ENCODE results near the gene ZNF664. TPM values are rescaled to one million over a fixed set of nuclear protein-coding genes. Genes with fewer than 3 reads are reported as not detected.

Gene ZNF664
- polyA plus RNA-seq, 2 donors = 16.6 to 18.3 TPM

DNA sequence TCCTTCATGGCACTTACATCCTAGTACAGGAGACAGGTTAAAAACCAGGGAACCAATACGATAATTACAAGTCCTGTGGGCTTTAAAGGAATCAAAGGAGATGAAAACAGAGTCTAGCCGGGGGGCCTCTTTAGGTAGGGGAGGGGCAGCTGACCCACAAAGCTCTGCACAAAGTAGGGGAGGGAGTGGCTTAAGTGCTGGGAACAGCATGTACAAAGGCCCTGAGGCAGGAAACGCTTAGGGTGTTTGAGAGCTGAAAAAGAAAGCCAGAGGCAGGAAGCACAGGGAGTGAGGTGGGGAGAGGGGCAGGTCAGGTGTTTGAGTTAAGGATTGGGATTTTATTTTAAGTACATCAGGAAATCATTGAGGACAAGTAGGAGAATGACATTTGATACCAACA lies 37.7 kb downstream of the ZNF664 start:
- Histone ChIP-seq H3K4me1 (ENCODE audit: control insufficient read depth in 2 of 2, insufficient read depth in 2 of 2, low read length in 1 of 2) (no peaks in the 10 kb centered on the region), H3K36me3 (ENCODE audit: control insufficient read depth in 2 of 2, insufficient read depth in 2 of 2, low read length in 1 of 2) (peaks cover 8 to 15% of the 10 kb centered on the region in 2 donors), H3K9me3 (ENCODE audit: control insufficient read depth in 2 of 2, insufficient read depth in 1 of 2, low read depth in 1 of 2, low read length in 1 of 2) (no peaks in the 10 kb centered on the region), H3K4me3 (ENCODE audit: low read depth in 1 of 2, low read length in 2 of 2) (no peak overlapping the region), H3K27me3 (ENCODE audit: control insufficient read depth in 1 of 2, insufficient read depth in 2 of 2, low read length in 2 of 2) (no peaks in the 10 kb centered on the region), H3K27ac (ENCODE audit: low read depth in 2 of 2, low read length in 1 of 2) (no peak overlapping the region)
- 80 to 86% methylated on average over 3 of the region's 3 CpGs for WGBS, 2 donors

DNA sequence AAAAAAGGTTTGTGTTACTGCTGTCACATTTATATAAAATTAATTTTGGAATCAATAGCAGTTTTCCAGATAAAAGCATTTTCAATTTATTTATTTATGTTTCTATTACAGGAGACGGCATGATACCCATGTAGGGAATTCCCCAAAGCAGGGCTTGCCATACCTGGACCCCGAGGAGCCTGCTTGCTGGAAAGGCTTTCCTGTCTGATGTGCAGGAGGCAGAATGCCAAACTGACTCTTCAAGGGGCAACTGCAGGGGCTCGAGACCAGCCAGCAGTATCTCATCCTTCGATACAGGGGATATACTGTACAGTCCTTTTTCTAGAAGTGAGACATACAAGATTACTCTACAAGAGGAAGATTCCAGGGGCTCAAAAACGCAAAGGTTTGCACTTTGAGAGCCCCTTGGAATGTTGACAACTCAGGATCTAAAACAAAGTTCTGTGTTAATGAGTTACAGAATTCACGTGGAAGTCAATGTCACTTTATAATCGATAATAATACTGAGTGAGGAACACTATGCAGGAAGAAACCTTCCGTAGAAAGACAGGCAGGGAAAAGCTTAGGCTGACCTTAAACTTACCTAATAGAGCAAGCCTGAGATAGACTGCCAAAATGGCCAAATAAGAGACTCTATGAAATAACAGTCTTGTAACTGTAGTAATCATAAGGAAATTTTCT lies 38.6 kb downstream of the ZNF664 start:
- Histone ChIP-seq H3K27me3 (ENCODE audit: control insufficient read depth in 1 of 2, insufficient read depth in 2 of 2, low read length in 2 of 2) (no peaks in the 10 kb centered on the region), H3K36me3 (ENCODE audit: control insufficient read depth in 2 of 2, insufficient read depth in 2 of 2, low read length in 1 of 2) (peaks cover 8 to 11% of the 10 kb centered on the region in 2 donors), H3K9me3 (ENCODE audit: control insufficient read depth in 2 of 2, insufficient read depth in 1 of 2, low read depth in 1 of 2, low read length in 1 of 2) (no peaks in the 10 kb centered on the region), H3K27ac (ENCODE audit: low read depth in 2 of 2, low read length in 1 of 2) (no peak overlapping the region), H3K4me3 (ENCODE audit: low read depth in 1 of 2, low read length in 2 of 2) (no peak overlapping the region), H3K4me1 (ENCODE audit: control insufficient read depth in 2 of 2, insufficient read depth in 2 of 2, low read length in 1 of 2) (no peaks in the 10 kb centered on the region)
- WGBS, 2 donors = 74 to 87% methylated on average over 8 of the region's 8 CpGs

DNA sequence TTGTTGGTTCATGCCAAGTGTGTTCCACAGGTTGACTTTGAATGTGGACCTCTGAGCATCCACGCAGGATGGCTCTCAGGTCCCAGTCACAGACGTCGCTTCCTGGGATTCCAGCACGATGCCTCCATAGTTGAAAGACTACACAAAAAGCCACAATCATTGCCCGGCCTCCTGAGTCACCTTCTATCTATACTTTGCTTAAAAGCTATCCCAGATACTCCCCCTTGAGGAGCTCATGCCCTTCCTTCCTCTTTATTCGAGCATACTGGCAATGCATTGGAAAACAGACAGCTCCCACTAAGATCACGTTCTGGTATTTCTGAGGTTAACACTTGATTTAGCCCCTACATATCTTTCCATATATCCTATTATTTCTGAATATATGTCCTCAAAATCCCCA lies 40.1 kb downstream of the ZNF664 start:
- WGBS, 2 donors = 92 to 93% methylated on average over 7 of the region's 7 CpGs
- H3K4me3 ChIP-seq (ENCODE audit: low read depth in 1 of 2, low read length in 2 of 2) = no peak overlapping the region
- H3K9me3 ChIP-seq (ENCODE audit: control insufficient read depth in 2 of 2, insufficient read depth in 1 of 2, low read depth in 1 of 2, low read length in 1 of 2) = no peaks in the 10 kb centered on the region
- H3K4me1 ChIP-seq (ENCODE audit: control insufficient read depth in 2 of 2, insufficient read depth in 2 of 2, low read length in 1 of 2) = no peaks in the 10 kb centered on the region
- no peak overlapping the region for H3K27ac ChIP-seq (ENCODE audit: low read depth in 2 of 2, low read length in 1 of 2)
- H3K27me3 ChIP-seq (ENCODE audit: control insufficient read depth in 1 of 2, insufficient read depth in 2 of 2, low read length in 2 of 2) = no peaks in the 10 kb centered on the region
- H3K36me3 ChIP-seq (ENCODE audit: control insufficient read depth in 2 of 2, insufficient read depth in 2 of 2, low read length in 1 of 2) = peaks cover 8 to 11% of the 10 kb centered on the region in 2 donors

DNA sequence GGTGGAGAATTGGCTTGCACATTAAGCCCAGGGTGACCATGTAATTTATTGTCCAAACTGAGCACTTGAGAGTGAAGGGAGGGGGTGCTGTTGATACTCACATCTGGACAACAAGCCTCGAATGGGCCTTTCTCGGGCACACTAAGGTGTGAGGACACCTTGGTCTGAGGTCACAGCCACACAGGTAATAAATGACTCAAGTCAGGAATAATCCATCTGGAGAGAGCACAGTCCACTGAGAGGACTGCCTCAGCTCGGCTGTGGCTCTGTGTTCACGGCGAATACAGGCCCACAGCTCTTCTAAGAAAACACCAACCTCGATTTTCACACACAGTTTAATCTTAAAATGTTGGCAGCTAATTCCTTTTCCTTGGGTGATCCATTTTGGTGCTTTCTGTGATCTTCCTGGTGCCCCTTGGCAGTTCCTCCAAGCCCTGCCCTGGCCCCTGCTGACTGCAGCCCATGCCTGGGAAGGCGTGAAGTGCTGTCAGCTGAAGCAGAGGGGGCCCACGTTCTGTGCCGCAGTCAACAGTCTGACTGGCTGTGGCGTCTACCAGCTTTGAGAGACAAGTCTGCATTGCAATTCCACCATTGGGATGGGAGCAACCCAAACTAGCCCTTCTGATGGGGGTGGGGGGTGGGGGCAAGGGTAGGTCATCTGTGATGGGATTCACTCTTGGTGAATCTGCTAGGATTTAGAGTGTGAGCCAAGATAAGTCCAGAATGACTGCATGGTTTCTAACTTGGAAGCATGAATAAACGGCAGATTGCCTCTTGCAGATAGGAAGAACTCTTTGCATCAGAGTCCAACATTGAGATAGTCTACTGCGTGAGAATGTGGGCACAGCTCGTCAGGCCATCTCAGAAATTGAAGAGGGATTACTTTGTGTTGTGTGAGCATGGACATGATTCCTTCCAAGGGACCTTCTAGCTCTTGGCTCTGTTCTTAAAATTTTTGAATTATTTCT lies 42.8 kb downstream of the ZNF664 start:
- Histone ChIP-seq H3K27me3 (ENCODE audit: control insufficient read depth in 1 of 2, insufficient read depth in 2 of 2, low read length in 2 of 2) (no peaks in the 10 kb centered on the region), H3K9me3 (ENCODE audit: control insufficient read depth in 2 of 2, insufficient read depth in 1 of 2, low read depth in 1 of 2, low read length in 1 of 2) (no peaks in the 10 kb centered on the region), H3K27ac (ENCODE audit: low read depth in 2 of 2, low read length in 1 of 2) (no peak overlapping the region)

DNA sequence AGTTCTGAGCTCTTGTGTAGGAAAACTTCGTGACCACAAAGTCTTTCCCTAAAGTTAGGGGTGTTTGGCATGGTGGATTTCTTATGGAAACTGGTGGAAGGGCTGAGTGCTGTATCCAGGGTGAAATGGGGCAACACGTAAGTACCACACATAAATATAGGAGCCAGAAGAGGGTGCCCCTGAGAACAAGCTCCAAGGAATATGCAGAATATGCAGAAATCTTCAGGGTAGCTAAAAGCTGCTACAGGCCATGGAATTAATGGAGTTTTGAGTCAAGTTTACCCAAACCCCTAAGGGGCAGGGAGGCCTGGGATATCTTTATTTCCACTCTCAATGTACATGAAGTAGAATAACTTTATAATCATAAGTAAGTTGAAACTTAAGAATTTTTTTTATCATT lies 44.0 kb downstream of the ZNF664 start:
- H3K4me1 ChIP-seq (ENCODE audit: control insufficient read depth in 2 of 2, insufficient read depth in 2 of 2, low read length in 1 of 2) = no peaks in the 10 kb centered on the region
- H3K27me3 ChIP-seq (ENCODE audit: control insufficient read depth in 1 of 2, insufficient read depth in 2 of 2, low read length in 2 of 2) = no peaks in the 10 kb centered on the region
- H3K27ac ChIP-seq (ENCODE audit: low read depth in 2 of 2, low read length in 1 of 2) = no peak overlapping the region
- H3K4me3 ChIP-seq (ENCODE audit: low read depth in 1 of 2, low read length in 2 of 2) = no peak overlapping the region
- H3K36me3 ChIP-seq (ENCODE audit: control insufficient read depth in 2 of 2, insufficient read depth in 2 of 2, low read length in 1 of 2) = peaks cover 5 to 9% of the 10 kb centered on the region in 2 donors
- WGBS, 2 donors = 92 to 93% methylated on average over 2 of the region's 2 CpGs
- H3K9me3 ChIP-seq (ENCODE audit: control insufficient read depth in 2 of 2, insufficient read depth in 1 of 2, low read depth in 1 of 2, low read length in 1 of 2) = no peaks in the 10 kb centered on the region

More for the DNA sequence above, 42.8 kb downstream of the ZNF664 start:
- H3K4me3 ChIP-seq (ENCODE audit: low read depth in 1 of 2, low read length in 2 of 2) = no peak overlapping the region
- peaks cover 8 to 11% of the 10 kb centered on the region in 2 donors for H3K36me3 ChIP-seq (ENCODE audit: control insufficient read depth in 2 of 2, insufficient read depth in 2 of 2, low read length in 1 of 2)
- H3K4me1 ChIP-seq (ENCODE audit: control insufficient read depth in 2 of 2, insufficient read depth in 2 of 2, low read length in 1 of 2) = no peaks in the 10 kb centered on the region
- 85 to 86% methylated on average over 13 of the region's 13 CpGs for WGBS, 2 donors

DNA sequence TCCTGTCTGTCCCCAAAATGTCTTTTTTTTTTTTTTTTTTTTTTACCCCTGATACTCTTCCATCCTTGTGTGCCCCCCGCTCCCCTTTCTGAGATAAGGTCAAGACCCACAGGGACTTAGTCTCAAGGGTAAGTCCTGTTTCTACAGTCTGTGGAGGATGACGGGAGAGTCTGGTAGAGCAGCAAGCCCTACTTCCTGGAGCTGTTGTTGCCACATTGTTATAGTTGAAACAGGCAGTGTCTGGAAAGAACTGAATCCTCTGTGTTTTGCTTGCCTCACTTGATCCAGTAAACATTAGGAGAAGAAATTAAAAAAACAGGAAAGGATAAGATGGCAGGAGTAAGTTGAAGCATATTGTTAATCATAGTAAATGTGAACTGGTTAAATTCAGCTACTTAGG lies 45.5 kb downstream of the ZNF664 start:
- Histone ChIP-seq H3K36me3 (ENCODE audit: control insufficient read depth in 2 of 2, insufficient read depth in 2 of 2, low read length in 1 of 2) (no peaks in the 10 kb centered on the region), H3K4me3 (ENCODE audit: low read depth in 1 of 2, low read length in 2 of 2) (no peak overlapping the region), H3K27me3 (ENCODE audit: control insufficient read depth in 1 of 2, insufficient read depth in 2 of 2, low read length in 2 of 2) (no peaks in the 10 kb centered on the region), H3K9me3 (ENCODE audit: control insufficient read depth in 2 of 2, insufficient read depth in 1 of 2, low read depth in 1 of 2, low read length in 1 of 2) (no peaks in the 10 kb centered on the region), H3K4me1 (ENCODE audit: control insufficient read depth in 2 of 2, insufficient read depth in 2 of 2, low read length in 1 of 2) (no peaks in the 10 kb centered on the region), H3K27ac (ENCODE audit: low read depth in 2 of 2, low read length in 1 of 2) (no peak overlapping the region)
- 82 to 85% methylated on average over 2 of the region's 2 CpGs for WGBS, 2 donors

DNA sequence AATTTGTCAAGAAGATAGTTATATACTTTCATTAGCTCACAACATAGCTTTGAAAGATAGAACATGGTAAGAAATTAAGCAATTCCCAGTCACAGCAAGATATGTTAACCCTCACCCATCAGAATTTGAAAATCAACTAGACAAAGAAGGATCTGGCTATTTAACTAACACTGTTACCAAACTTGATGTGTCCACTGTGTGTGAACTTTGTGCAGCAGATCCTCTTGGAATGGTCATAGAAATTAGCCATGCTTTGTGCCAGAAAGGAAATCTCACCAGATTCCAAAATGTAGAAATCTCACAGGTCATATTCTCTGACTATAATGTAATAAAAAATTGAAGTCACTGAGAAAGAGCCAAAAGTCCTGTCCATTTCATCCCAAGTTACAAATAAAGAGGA lies 46.1 kb downstream of the ZNF664 start:
- Histone ChIP-seq H3K27ac (ENCODE audit: low read depth in 2 of 2, low read length in 1 of 2) (no peak overlapping the region), H3K4me3 (ENCODE audit: low read depth in 1 of 2, low read length in 2 of 2) (no peak overlapping the region)

DNA sequence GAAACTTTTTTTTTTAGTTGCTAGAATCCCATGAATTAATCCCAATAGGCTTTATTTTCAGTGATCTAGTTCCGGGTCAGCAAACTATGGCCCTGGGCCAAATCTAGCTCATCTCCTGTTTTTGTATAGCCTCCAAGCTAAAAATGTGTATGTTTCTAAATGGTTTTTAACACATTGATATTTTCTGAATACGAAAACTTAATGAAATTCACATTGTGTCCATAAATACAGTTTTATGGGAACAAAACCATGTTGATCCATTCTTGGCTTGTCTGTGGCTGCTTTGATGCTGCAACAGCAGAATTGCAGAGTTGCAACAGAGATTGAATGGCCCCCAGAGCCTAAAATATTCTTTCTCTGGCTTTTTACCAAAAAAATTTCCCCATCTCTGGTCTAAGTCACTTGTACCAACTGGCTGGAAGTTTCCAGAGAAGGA lies 47.5 kb downstream of the ZNF664 start:
- WGBS, 2 donors = 65 to 83% methylated on average over 2 of the region's 2 CpGs
- no peak overlapping the region for H3K27ac ChIP-seq (ENCODE audit: low read depth in 2 of 2, low read length in 1 of 2)
- H3K27me3 ChIP-seq (ENCODE audit: control insufficient read depth in 1 of 2, insufficient read depth in 2 of 2, low read length in 2 of 2) = no peaks in the 10 kb centered on the region
- no peak overlapping the region for H3K4me3 ChIP-seq (ENCODE audit: low read depth in 1 of 2, low read length in 2 of 2)
- no peaks in the 10 kb centered on the region for H3K9me3 ChIP-seq (ENCODE audit: control insufficient read depth in 2 of 2, insufficient read depth in 1 of 2, low read depth in 1 of 2, low read length in 1 of 2)
- H3K4me1 ChIP-seq (ENCODE audit: control insufficient read depth in 2 of 2, insufficient read depth in 2 of 2, low read length in 1 of 2) = no peaks in the 10 kb centered on the region
- no peaks in the 10 kb centered on the region for H3K36me3 ChIP-seq (ENCODE audit: control insufficient read depth in 2 of 2, insufficient read depth in 2 of 2, low read length in 1 of 2)

More for the DNA sequence above, 46.1 kb downstream of the ZNF664 start:
- H3K27me3 ChIP-seq (ENCODE audit: control insufficient read depth in 1 of 2, insufficient read depth in 2 of 2, low read length in 2 of 2) = no peaks in the 10 kb centered on the region
- H3K9me3 ChIP-seq (ENCODE audit: control insufficient read depth in 2 of 2, insufficient read depth in 1 of 2, low read depth in 1 of 2, low read length in 1 of 2) = no peaks in the 10 kb centered on the region
- no peaks in the 10 kb centered on the region for H3K36me3 ChIP-seq (ENCODE audit: control insufficient read depth in 2 of 2, insufficient read depth in 2 of 2, low read length in 1 of 2)
- no peaks in the 10 kb centered on the region for H3K4me1 ChIP-seq (ENCODE audit: control insufficient read depth in 2 of 2, insufficient read depth in 2 of 2, low read length in 1 of 2)

DNA sequence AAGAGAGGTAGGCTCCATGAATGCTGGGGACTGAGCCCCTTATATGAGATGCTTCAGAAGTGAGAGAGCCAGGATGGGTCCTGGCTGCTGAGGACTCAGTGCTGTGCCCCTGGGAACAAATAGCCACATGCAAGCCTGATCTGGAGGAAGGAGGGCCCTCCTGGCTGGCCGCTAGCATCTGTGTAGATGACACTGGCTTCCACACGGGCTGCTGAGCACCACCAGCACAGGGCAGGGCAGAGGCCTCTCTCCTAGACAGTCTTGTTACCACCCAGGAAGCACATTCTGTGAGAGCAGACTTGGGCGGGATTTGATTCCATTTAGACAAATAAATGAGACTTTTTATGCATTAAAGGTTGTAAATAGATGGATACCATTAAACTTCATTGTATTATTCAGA lies 48.0 kb downstream of the ZNF664 start:
- Histone ChIP-seq H3K27ac (ENCODE audit: low read depth in 2 of 2, low read length in 1 of 2) (no peak overlapping the region), H3K27me3 (ENCODE audit: control insufficient read depth in 1 of 2, insufficient read depth in 2 of 2, low read length in 2 of 2) (no peaks in the 10 kb centered on the region), H3K4me3 (ENCODE audit: low read depth in 1 of 2, low read length in 2 of 2) (no peak overlapping the region), H3K36me3 (ENCODE audit: control insufficient read depth in 2 of 2, insufficient read depth in 2 of 2, low read length in 1 of 2) (no peaks in the 10 kb centered on the region), H3K4me1 (ENCODE audit: control insufficient read depth in 2 of 2, insufficient read depth in 2 of 2, low read length in 1 of 2) (no peaks in the 10 kb centered on the region), H3K9me3 (ENCODE audit: control insufficient read depth in 2 of 2, insufficient read depth in 1 of 2, low read depth in 1 of 2, low read length in 1 of 2) (no peaks in the 10 kb centered on the region)
- 77 to 80% methylated on average over 3 of the region's 3 CpGs for WGBS, 2 donors

All from esophagus (tissue), 2 donors.